NB4 (cell line): ENCODE data around the gene PROSER2.

Source experiments
- MAX ChIP-seq: IDR thresholded peaks from 2 replicates; pipeline ENCODE4 v1.6.1; 2011; ENCODE audit warnings: low read depth, low read length
- POLR2A ChIP-seq: IDR thresholded peaks from 2 replicates; pipeline ENCODE4 v1.6.1; 2011; ENCODE audit warnings: mild to moderate bottlenecking; ENCODE audit not compliant: insufficient read length; ENCODE audit errors: extremely low read depth
- TF ChIP-seq, protein P1 (sequence below): IDR thresholded peaks from one replicate; pipeline ENCODE4 v1.5.1; 2012; ENCODE audit warnings: low read depth, low read length

GRCh38 chr10:11861341-11861740 lies 38.2 kb downstream of the PROSER2 start:
- TF ChIP-seq, protein P1, sequence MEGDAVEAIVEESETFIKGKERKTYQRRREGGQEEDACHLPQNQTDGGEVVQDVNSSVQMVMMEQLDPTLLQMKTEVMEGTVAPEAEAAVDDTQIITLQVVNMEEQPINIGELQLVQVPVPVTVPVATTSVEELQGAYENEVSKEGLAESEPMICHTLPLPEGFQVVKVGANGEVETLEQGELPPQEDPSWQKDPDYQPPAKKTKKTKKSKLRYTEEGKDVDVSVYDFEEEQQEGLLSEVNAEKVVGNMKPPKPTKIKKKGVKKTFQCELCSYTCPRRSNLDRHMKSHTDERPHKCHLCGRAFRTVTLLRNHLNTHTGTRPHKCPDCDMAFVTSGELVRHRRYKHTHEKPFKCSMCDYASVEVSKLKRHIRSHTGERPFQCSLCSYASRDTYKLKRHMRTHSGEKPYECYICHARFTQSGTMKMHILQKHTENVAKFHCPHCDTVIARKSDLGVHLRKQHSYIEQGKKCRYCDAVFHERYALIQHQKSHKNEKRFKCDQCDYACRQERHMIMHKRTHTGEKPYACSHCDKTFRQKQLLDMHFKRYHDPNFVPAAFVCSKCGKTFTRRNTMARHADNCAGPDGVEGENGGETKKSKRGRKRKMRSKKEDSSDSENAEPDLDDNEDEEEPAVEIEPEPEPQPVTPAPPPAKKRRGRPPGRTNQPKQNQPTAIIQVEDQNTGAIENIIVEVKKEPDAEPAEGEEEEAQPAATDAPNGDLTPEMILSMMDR: no peak
- TF ChIP-seq MAX: no peak
- no peak for TF ChIP-seq POLR2A
